ENCODE data around the gene TRAPPC3. TPM values are rescaled to one million over a fixed set of nuclear protein-coding genes. Genes with fewer than 3 reads are reported as not detected.

TRAPPC3 gene
- total RNA-seq, 1 donor from 2014 or later: 30.3 TPM

GRCh38 chr1:36088265-36088576 lies 61.1 kb downstream of the TRAPPC3 start:
- peak overlapping the region; percentile 77 for H3K27ac ChIP-seq (ENCODE audit: low read depth, low read length)
- peaks cover 21 to 24% (median 23%) of the 10 kb centered on the region in 3 donors for H3K36me3 ChIP-seq (ENCODE audit: control insufficient read depth in 3 of 3, insufficient read depth in 3 of 3, low read length in 3 of 3)
- peaks cover 27 to 49% (median 28%) of the 10 kb centered on the region in 3 donors for H3K4me1 ChIP-seq (ENCODE audit: control insufficient read depth in 3 of 3, insufficient read depth in 3 of 3, low read length in 3 of 3)
- H3K4me3 ChIP-seq (ENCODE audit: low read length in 3 of 3): peak overlapping the region; percentile 88 to 94 (median 94)
- peaks cover 6 to 40% (median 34%) of the 10 kb centered on the region in 3 donors for H3K27me3 ChIP-seq (ENCODE audit: control insufficient read depth in 3 of 3, insufficient read depth in 3 of 3, low read length in 3 of 3)
- H3K9me3 ChIP-seq (ENCODE audit: control insufficient read depth in 3 of 3, low read length in 3 of 3): no peaks in the 10 kb centered on the region
- peak overlapping the region; percentile 74 to 91 (median 83) for H3K9ac ChIP-seq (ENCODE audit: low read depth in 1 of 3, low read length in 3 of 3)

GRCh38 chr1:36087233-36088123 lies 61.8 kb downstream of the TRAPPC3 start:
- H3K9me3 ChIP-seq (ENCODE audit: control insufficient read depth in 3 of 3, low read length in 3 of 3): no peaks in the 10 kb centered on the region
- H3K36me3 ChIP-seq (ENCODE audit: control insufficient read depth in 3 of 3, insufficient read depth in 3 of 3, low read length in 3 of 3): peaks cover 14 to 16% (median 15%) of the 10 kb centered on the region in 3 donors
- peak overlapping the region in 1 of 3 donors; percentile 88 for H3K4me3 ChIP-seq (ENCODE audit: low read length in 3 of 3)
- peak overlapping the region in 1 of 3 donors; percentile 91 for H3K9ac ChIP-seq (ENCODE audit: low read depth in 1 of 3, low read length in 3 of 3)
- no peak overlapping the region for H3K27ac ChIP-seq (ENCODE audit: low read depth, low read length)
- H3K27me3 ChIP-seq (ENCODE audit: control insufficient read depth in 3 of 3, insufficient read depth in 3 of 3, low read length in 3 of 3): peaks cover 6 to 41% (median 34%) of the 10 kb centered on the region in 3 donors
- peaks cover 21 to 43% (median 25%) of the 10 kb centered on the region in 3 donors for H3K4me1 ChIP-seq (ENCODE audit: control insufficient read depth in 3 of 3, insufficient read depth in 3 of 3, low read length in 3 of 3)

Small RNA genes within 50 kb of the gene (small RNA-seq; reads per million reads assigned to genes)
- not detected for gene RN7SL131P

Other genes with a start within 250 kb of the TRAPPC3 start
- 13.0 TPM for gene AGO3, start 218.4 kb downstream of the TRAPPC3 start, total RNA-seq
- 2.1 TPM for gene TEKT2, start 65.4 kb downstream of the TRAPPC3 start, total RNA-seq
- gene ADPRS, start 60.6 kb downstream of the TRAPPC3 start, total RNA-seq: 21.4 TPM
- gene COL8A2, start 24.3 kb downstream of the TRAPPC3 start, total RNA-seq: 11.0 TPM
- 71.0 TPM for gene MAP7D1, start 6.7 kb upstream of the TRAPPC3 start, total RNA-seq
- 51.7 TPM for gene THRAP3, start 75.0 kb upstream of the TRAPPC3 start, total RNA-seq
- gene SH3D21, start 156.9 kb upstream of the TRAPPC3 start, total RNA-seq: 0.52 TPM
- 40.7 TPM for gene EVA1B, start 174.2 kb upstream of the TRAPPC3 start, total RNA-seq
- gene STK40, start 236.4 kb upstream of the TRAPPC3 start, total RNA-seq: 11.0 TPM
- 4.2 TPM for gene LSM10, start 248.4 kb upstream of the TRAPPC3 start, total RNA-seq

Data from skeletal muscle tissue (tissue), 5 donors.